Psoas muscle (tissue), 8 donors: ENCODE measurements around the gene TSPAN9. TPM values are rescaled to one million over a fixed set of nuclear protein-coding genes. Genes with fewer than 3 reads are reported as not detected.

Experiments used
- ATAC-seq, 4 donors: fragments of 200-7000 bp; cut with Tn5 transposase; one replicate each; pipeline ENCODE4 v1.9.1; 2020; ENCODE audit warnings: moderate library complexity in 3 of 4, mild to moderate bottlenecking in 2 of 4
- DNase-seq, 2 donors: peaks; one replicate each; pipeline ENCODE4 v3.0.0-alpha.2; 2020
- H3K27ac ChIP-seq: fragments of 200-600 bp; one replicate; pipeline ENCODE4 v1.8.0; 2022
- H3K27me3 ChIP-seq, 3 donors: fragments of 200-600 bp in 1 of 3; one replicate each; pipeline versions ENCODE4 v1.6.1 to v1.8.0; 2013 to 2022; ENCODE audit warnings: low read length in 2 of 3, mild to moderate bottlenecking in 2 of 3, moderate library complexity in 1 of 3; ENCODE audit not compliant: insufficient read depth in 3 of 3
- H3K36me3 ChIP-seq, 2 donors: fragments of 200-600 bp in 1 of 2; one replicate each; pipeline versions ENCODE4 v1.6.1 to v1.8.0; 2013 to 2022; ENCODE audit warnings: low read depth in 1 of 2, mild to moderate bottlenecking in 1 of 2, moderate library complexity in 1 of 2; ENCODE audit not compliant: insufficient read depth in 1 of 2
- H3K4me1 ChIP-seq: fragments of 200-600 bp; one replicate; pipeline ENCODE4 v1.8.0; 2022
- H3K4me3 ChIP-seq: fragments of 200-600 bp; one replicate; pipeline ENCODE4 v1.8.0; 2022; ENCODE audit warnings: mild to moderate bottlenecking
- H3K9me3 ChIP-seq: fragments of 200-600 bp; one replicate; pipeline ENCODE4 v1.8.0; 2022
- WGBS, 3 donors: extraction: QIAGEN DNeasy Blood & Tissue Kit; methylation state at CpG; one replicate each; pipeline versions ENCODE4 v1.1.6 to v1.1.7; 2013; 5-methylcytosine and 5-hydroxymethylcytosine counted together
- intact Hi-C, 2 donors: fragments of 100-400 bp; cut with DNase I; formaldehyde crosslinking; loops; one replicate each; pipeline versions ENCODE4 v1.11.0 to v1.14.2; 2022
- polyA plus RNA-seq, 3 donors: library from polyadenylated mRNA; stranded (reverse); fragments of 200-250 nt; gene quantifications; one replicate each; pipeline ENCODE4 v1.2.3, GENCODE V29; 2013
- total RNA-seq, 4 donors: library from RNA; stranded (reverse); fragmentation: NEBNext Ultra II Directional in 2 of 4; extraction: Animal tissue kit (Norgen Biotek cat#: 25700) in 2 of 4; gene quantifications; one replicate each; pipeline versions ENCODE4 v1.2.1 to v1.2.4, GENCODE V29; 2021 to 2023
- TF ChIP-seq, protein P1 (sequence below): fragments of 200-600 bp; IDR thresholded peaks from one replicate; pipeline ENCODE4 v1.8.0; 2022; ENCODE audit warnings: antibody characterized with exemption
- donor health status: healthy with polysubstance abuse.
- donor health status: DM: no; HTN: no; CAD: no; lungs with moderate emphysema.
- donor health status: Bipolar disorder and iron deficiency.
- donor health status: healthy.
- donor health status: DM: yes; HTN: yes; CAD: no.
- donor health status: DM: no; HTN: no; CAD: no.
- donor health status: DM: no; HTN: no; CAD: no.
- donor health status: DM: yes; HTN: yes; CAD: no.

TSPAN9 gene
- total and polyA plus RNA-seq, 7 donors: 6.4 to 28.0 (median 11.6) TPM

- Histone ChIP-seq H3K4me3 (no peak overlapping the region), H3K27me3 (no peaks in the 10 kb centered on the region), H3K36me3 (no peaks in the 10 kb centered on the region), H3K4me1 (peaks cover 5% of the 10 kb centered on the region), H3K9me3 (no peaks in the 10 kb centered on the region), H3K27ac (no peak overlapping the region)
- TF ChIP-seq, protein P1, sequence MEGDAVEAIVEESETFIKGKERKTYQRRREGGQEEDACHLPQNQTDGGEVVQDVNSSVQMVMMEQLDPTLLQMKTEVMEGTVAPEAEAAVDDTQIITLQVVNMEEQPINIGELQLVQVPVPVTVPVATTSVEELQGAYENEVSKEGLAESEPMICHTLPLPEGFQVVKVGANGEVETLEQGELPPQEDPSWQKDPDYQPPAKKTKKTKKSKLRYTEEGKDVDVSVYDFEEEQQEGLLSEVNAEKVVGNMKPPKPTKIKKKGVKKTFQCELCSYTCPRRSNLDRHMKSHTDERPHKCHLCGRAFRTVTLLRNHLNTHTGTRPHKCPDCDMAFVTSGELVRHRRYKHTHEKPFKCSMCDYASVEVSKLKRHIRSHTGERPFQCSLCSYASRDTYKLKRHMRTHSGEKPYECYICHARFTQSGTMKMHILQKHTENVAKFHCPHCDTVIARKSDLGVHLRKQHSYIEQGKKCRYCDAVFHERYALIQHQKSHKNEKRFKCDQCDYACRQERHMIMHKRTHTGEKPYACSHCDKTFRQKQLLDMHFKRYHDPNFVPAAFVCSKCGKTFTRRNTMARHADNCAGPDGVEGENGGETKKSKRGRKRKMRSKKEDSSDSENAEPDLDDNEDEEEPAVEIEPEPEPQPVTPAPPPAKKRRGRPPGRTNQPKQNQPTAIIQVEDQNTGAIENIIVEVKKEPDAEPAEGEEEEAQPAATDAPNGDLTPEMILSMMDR: no peak
- WGBS, 3 donors: 65 to 71% (median 69%) methylated on average over 11 of the region's 11 CpGs
- no peak for ATAC-seq
- intact Hi-C loops: loop anchor here in 1 of 2 donors (5.0 kb wide), 1 partner anchor 43 kb away; no protein-coding TSS in a partner anchor
- DNase-seq: peak in 1 of 2 donors; percentile 38
Observed at GRCh38 chr12:3158851-3159465, 81.8 kb downstream of the TSPAN9 start.

GRCh38 chr12:3160081-3160480, 82.9 kb downstream of the TSPAN9 start:
- WGBS, 3 donors: 84 to 95% (median 85%) methylated on average over 3 of the region's 3 CpGs
- H3K36me3 ChIP-seq: no peaks in the 10 kb centered on the region
- no peaks in the 10 kb centered on the region for H3K9me3 ChIP-seq
- H3K4me1 ChIP-seq: peaks cover 5% of the 10 kb centered on the region
- TF ChIP-seq, protein P1: no peak
- no peak overlapping the region for H3K4me3 ChIP-seq
- H3K27ac ChIP-seq: no peak overlapping the region
- no peak for ATAC-seq
- H3K27me3 ChIP-seq: no peaks in the 10 kb centered on the region
- no peak for DNase-seq
- intact Hi-C loops: no loop called here

- Histone ChIP-seq H3K27ac (no peak overlapping the region), H3K4me1 (peaks cover 5% of the 10 kb centered on the region), H3K4me3 (no peak overlapping the region), H3K36me3 (no peaks in the 10 kb centered on the region), H3K9me3 (no peaks in the 10 kb centered on the region), H3K27me3 (no peaks in the 10 kb centered on the region)
- intact Hi-C loops: no loop called here
- DNase-seq: peak in 1 of 2 donors; percentile 23
- TF ChIP-seq, protein P1: no peak
- 76 to 80% (median 80%) methylated on average over 6 of the region's 6 CpGs for WGBS, 3 donors
- ATAC-seq: peak in 1 of 4 donors; percentile 19
Observed at GRCh38 chr12:3161861-3162260, 84.7 kb downstream of the TSPAN9 start.

- no peak for ATAC-seq
Observed at GRCh38 chr12:3164454-3165077, 87.4 kb downstream of the TSPAN9 start.

More at GRCh38 chr12:3164454-3165077, 87.4 kb downstream of the TSPAN9 start:
- peak in 1 of 2 donors; percentile 26 for DNase-seq
- H3K36me3 ChIP-seq: no peaks in the 10 kb centered on the region
- no peaks in the 10 kb centered on the region for H3K9me3 ChIP-seq
- no peak overlapping the region for H3K27ac ChIP-seq
- TF ChIP-seq, protein P1: no peak
- no peak overlapping the region for H3K4me3 ChIP-seq
- 74 to 86% (median 77%) methylated on average over 11 of the region's 11 CpGs for WGBS, 3 donors
- H3K4me1 ChIP-seq: peaks cover 5% of the 10 kb centered on the region
- intact Hi-C loops: no loop called here
- no peaks in the 10 kb centered on the region for H3K27me3 ChIP-seq
